HCT116 (cell line): ENCODE results near the gene BFSP2.

ENCODE experiments used
- CTCF ChIP-seq, 3 experiments: fragments of 200-600 bp in 1 of 3; sonication (generic) in 1 of 3; IDR thresholded peaks in 2 of 3; conservative IDR thresholded peaks in 1 of 3; 2 replicates each; pipeline ENCODE4 v1.5.1; 2012 to 2017; ENCODE audit warnings: low read depth in 2 of 3, low read length in 2 of 3, antibody characterized with exemption in 1 of 3, borderline replicate concordance in 1 of 3, control low read depth in 1 of 3, mild to moderate bottlenecking in 1 of 3, mixed read lengths in 1 of 3, mixed run types in 1 of 3, moderate library complexity in 1 of 3; ENCODE audit not compliant: insufficient read depth in 1 of 3
- EGR1 ChIP-seq: IDR thresholded peaks from 2 replicates; pipeline ENCODE4 v1.6.1; 2012; ENCODE audit warnings: low read depth
- EZH2 ChIP-seq: fragments of 200-600 bp; sonication (generic); IDR thresholded peaks from 2 replicates; pipeline ENCODE4 v1.6.1; 2017; ENCODE audit warnings: antibody characterized with exemption, mixed run types
- EZH2phosphoT487 ChIP-seq: fragments of 200-600 bp; IDR thresholded peaks from 2 replicates; pipeline ENCODE4 v1.6.1; 2018; ENCODE audit warnings: antibody characterized with exemption, borderline replicate concordance
- JUND ChIP-seq: IDR thresholded peaks from 2 replicates; pipeline ENCODE4 v1.6.1; 2012
- POLR2A ChIP-seq: IDR thresholded peaks from 2 replicates; pipeline ENCODE4 v1.7.0; 2011; ENCODE audit warnings: borderline replicate concordance; ENCODE audit not compliant: insufficient read depth, insufficient read length; ENCODE audit errors: extremely low read depth
- POLR2AphosphoS5 ChIP-seq: IDR thresholded peaks from 2 replicates; pipeline ENCODE4 v1.6.1; 2011; ENCODE audit warnings: mild to moderate bottlenecking, low read depth, low read length, moderate library complexity
- SIN3A ChIP-seq: IDR thresholded peaks from 2 replicates; pipeline ENCODE4 v1.6.1; 2012; ENCODE audit warnings: low read depth
- SP1 ChIP-seq: IDR thresholded peaks from 2 replicates; pipeline ENCODE4 v1.6.1; 2012; ENCODE audit warnings: low read depth
- SRF ChIP-seq: IDR thresholded peaks from 2 replicates; pipeline ENCODE4 v1.6.1; 2012; ENCODE audit warnings: low read depth
- YY1 ChIP-seq: IDR thresholded peaks from 2 replicates; pipeline ENCODE4 v1.6.1; 2011; ENCODE audit warnings: low read length, low read depth, moderate library complexity, mild to moderate bottlenecking; ENCODE audit not compliant: insufficient replicate concordance; ENCODE audit errors: extremely low read depth
- ZNF274 ChIP-seq: fragments of 200-500 bp; sonication (Bioruptor generic); IDR thresholded peaks from 2 replicates; pipeline ENCODE4 v1.6.1; 2014; ENCODE audit warnings: mild to moderate bottlenecking, low read depth, low read length, inconsistent platforms

GRCh38 chr3:133393204-133393603 lies 6.7 kb upstream of the BFSP2 start:
- TF ChIP-seq SIN3A (no peak), CTCF (IDR thresholded peaks at IDR 0.05 in 2 of 3, conservative IDR thresholded peaks at IDR 0.05 in 1 of 3; ENCODE audit: borderline replicate concordance in 1 of 3, insufficient read depth in 1 of 3, low read depth in 2 of 3, low read length in 2 of 3) (no peak), POLR2AphosphoS5 (no peak), YY1 (no peak), POLR2A (no peak), ZNF274 (no peak), EZH2phosphoT487 (no peak), EGR1 (no peak), JUND (no peak), EZH2 (no peak), SP1 (no peak), SRF (no peak)
